Uterus (tissue), 4 donors: ENCODE results near the gene IQSEC1. TPM values are rescaled to one million over a fixed set of nuclear protein-coding genes. Genes with fewer than 3 reads are reported as not detected.

Experiments used
- DNase-seq, 2 donors: peaks; one replicate each; pipeline ENCODE4 v3.0.0-alpha.2; 2019 to 2020
- H3K27ac ChIP-seq, 2 donors: fragments of 200-600 bp; sonication (generic); 1 replicate in 1 of 2; 2 replicates in 1 of 2; pipeline ENCODE4 v1.5.1; 2016 to 2018
- H3K27me3 ChIP-seq, 2 donors: fragments of 200-600 bp; sonication (generic); one replicate each; pipeline ENCODE4 v1.5.1; 2018 to 2019; ENCODE audit warnings: control low read depth in 1 of 2
- H3K36me3 ChIP-seq, 2 donors: fragments of 200-600 bp; sonication (generic); one replicate each; pipeline ENCODE4 v1.5.1; 2019; ENCODE audit warnings: control low read depth in 1 of 2
- H3K4me1 ChIP-seq, 2 donors: fragments of 200-600 bp; sonication (generic); one replicate each; pipeline ENCODE4 v1.5.1; 2018 to 2019; ENCODE audit warnings: control low read depth in 1 of 2
- H3K4me3 ChIP-seq, 2 donors: fragments of 200-600 bp; sonication (generic); 1 replicate in 1 of 2; 2 replicates in 1 of 2; pipeline ENCODE4 v1.5.1; 2018 to 2019; ENCODE audit warnings: mild to moderate bottlenecking in 1 of 2
- H3K9me3 ChIP-seq, 2 donors: fragments of 200-600 bp; sonication (generic); one replicate each; pipeline ENCODE4 v1.5.1; 2019; ENCODE audit warnings: control low read depth in 1 of 2
- POLR2A ChIP-seq, 2 donors: fragments of 450-650 bp; IDR thresholded peaks; one replicate each; pipeline ENCODE4 v1.6.1; 2016; ENCODE audit warnings: antibody characterized with exemption in 2 of 2, mild to moderate bottlenecking in 1 of 2, moderate library complexity in 1 of 2
- intact Hi-C: fragments of 100-400 bp; cut with DNase I; formaldehyde crosslinking; loops from one replicate; pipeline ENCODE4 v1.15.1; 2023; ENCODE audit warnings: low total_unique reads
- total RNA-seq, 4 donors: library from RNA; depleted of rRNA in 3 of 4; stranded (reverse); fragments of >200 nt in 3 of 4; gene quantifications; one replicate each; pipeline versions ENCODE4 v1.1.0 to v1.2.4, GENCODE V29; 2014 to 2023
- TF ChIP-seq, protein P1 (sequence below), 4 experiments: fragments of 200-600 bp in 2 of 4; fragments of 450-650 bp in 2 of 4; sonication (generic) in 2 of 4; IDR thresholded peaks; one replicate each; pipeline ENCODE4 v1.5.1; 2016 to 2019; ENCODE audit warnings: antibody characterized with exemption in 4 of 4, mild to moderate bottlenecking in 2 of 4, moderate library complexity in 1 of 4
- donor health status: DM: yes; HTN: yes; CAD: no.

The IQSEC1 gene
- total RNA-seq, 4 donors from 2014 or later, result 17.9 to 61.4 (median 49.7) TPM

DNA sequence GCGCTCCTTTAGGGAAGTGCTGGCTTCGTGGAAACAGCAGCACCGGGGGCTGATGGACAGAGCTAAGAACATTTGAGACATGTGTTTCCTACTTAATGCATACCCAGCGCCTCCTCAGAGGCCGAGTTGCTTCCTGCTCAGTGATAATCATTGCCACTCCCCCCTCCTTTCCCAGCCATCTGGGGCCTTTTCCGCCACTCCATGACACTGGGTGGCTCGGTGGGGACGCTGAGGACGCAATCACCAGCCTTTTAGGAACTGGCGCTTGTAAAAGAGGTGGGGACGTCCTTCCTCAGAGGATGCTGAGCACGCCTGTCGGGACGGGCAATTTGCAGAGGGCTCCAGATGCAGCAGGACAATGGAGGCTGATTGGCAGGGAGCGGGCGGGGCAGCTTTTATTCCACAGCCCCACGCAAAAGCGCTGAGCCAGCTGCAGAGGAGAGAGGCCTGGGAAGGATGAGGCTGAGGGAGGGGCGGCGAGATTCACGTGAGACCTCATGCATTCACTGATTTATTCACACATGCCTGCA, 22.2 kb upstream of the IQSEC1 start:
- Histone ChIP-seq H3K4me1 (no peaks in the 10 kb centered on the region), H3K27me3 (no peaks in the 10 kb centered on the region), H3K36me3 (no peaks in the 10 kb centered on the region), H3K27ac (no peak overlapping the region), H3K9me3 (no peaks in the 10 kb centered on the region), H3K4me3 (no peak overlapping the region)
- DNase-seq, result no peak
- no peak for TF ChIP-seq POLR2A (IDR thresholded peaks at IDR 0.05)
- intact Hi-C loops, result loop anchor here (10.0 kb wide), 1 partner anchor 359 kb away; no protein-coding TSS in a partner anchor

DNA sequence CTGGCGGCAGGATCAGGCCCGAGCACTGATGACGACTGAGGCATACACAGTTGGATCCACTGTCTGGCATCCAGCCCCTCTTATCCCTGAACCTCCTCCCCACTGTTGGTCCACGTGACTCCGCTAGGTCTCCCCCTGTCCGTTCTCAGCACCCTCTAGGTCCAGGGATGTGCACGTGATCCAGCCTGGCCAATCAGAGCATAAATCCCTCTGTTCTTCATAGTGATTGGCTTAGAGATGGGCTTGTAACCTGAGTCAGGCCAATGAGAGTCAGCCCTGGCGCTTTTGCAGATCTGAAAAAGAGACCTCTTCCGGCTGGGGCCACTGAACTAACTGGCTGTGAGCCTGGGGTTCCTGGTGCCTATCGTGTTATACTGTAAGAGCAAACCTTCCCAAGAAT, 20.5 kb upstream of the IQSEC1 start:
- DNase-seq, result no peak
- Histone ChIP-seq H3K9me3 (no peaks in the 10 kb centered on the region), H3K4me3 (no peak overlapping the region), H3K27me3 (no peaks in the 10 kb centered on the region), H3K4me1 (no peaks in the 10 kb centered on the region), H3K36me3 (no peaks in the 10 kb centered on the region), H3K27ac (no peak overlapping the region)
- TF ChIP-seq, protein P1, sequence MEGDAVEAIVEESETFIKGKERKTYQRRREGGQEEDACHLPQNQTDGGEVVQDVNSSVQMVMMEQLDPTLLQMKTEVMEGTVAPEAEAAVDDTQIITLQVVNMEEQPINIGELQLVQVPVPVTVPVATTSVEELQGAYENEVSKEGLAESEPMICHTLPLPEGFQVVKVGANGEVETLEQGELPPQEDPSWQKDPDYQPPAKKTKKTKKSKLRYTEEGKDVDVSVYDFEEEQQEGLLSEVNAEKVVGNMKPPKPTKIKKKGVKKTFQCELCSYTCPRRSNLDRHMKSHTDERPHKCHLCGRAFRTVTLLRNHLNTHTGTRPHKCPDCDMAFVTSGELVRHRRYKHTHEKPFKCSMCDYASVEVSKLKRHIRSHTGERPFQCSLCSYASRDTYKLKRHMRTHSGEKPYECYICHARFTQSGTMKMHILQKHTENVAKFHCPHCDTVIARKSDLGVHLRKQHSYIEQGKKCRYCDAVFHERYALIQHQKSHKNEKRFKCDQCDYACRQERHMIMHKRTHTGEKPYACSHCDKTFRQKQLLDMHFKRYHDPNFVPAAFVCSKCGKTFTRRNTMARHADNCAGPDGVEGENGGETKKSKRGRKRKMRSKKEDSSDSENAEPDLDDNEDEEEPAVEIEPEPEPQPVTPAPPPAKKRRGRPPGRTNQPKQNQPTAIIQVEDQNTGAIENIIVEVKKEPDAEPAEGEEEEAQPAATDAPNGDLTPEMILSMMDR (IDR thresholded peaks at IDR 0.05), result no peak
- no peak for TF ChIP-seq POLR2A (IDR thresholded peaks at IDR 0.05)
- intact Hi-C loops, result loop anchor here (10.0 kb wide), 1 partner anchor 361 kb away; no protein-coding TSS in a partner anchor

DNA sequence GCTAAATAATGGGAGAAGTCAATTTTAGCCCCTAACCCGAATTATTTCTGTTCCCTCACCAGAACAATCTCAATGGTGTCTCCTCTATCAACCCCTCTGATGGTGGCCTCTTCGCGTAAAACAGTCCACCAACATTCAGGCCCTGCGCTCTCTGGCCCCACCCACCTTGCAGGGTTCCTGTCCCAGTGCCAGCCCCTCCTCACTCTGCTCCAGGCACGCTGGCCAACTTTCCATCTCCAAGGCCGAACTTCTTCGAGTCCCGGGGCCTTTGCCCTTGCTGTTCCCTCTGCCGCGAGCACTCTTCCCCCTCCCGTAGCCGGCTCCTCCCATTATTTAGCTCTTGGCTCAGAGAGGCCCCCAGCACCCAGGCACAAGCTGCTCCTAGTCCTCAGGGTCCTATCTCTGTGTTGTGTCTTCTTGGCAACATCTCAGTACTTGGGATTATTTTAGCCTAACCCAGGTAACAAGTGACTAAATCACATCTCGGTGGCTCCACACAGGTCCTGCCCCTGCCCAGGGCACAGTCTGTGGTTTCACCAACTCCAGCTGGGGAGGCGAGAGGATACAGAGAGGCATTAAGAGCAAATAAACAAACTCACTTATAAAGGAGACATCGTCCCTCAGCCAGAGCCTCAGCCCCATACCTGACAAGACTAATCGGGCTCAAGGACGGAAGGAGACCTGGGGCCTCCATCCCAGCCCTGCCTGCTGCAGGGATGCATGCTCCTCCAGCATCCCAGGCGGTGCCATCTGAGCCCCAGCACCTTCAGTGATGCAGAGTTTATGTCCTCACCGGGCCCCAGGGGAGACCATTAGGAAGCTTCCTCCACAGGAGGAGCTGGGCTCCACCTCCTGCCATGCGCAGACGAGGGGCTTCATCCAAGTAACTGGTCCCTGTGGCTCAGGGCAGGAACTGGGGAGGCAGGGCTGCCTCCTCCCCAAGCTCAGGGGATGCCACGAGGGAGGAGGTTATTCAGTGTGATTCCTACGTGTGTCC, 19.7 kb upstream of the IQSEC1 start:
- intact Hi-C loops, result loop anchor here (10.0 kb wide), 1 partner anchor 362 kb away; no protein-coding TSS in a partner anchor
- TF ChIP-seq, protein P1 (IDR thresholded peaks at IDR 0.05), result no peak
- Histone ChIP-seq H3K27me3 (no peaks in the 10 kb centered on the region), H3K9me3 (no peaks in the 10 kb centered on the region), H3K4me1 (no peaks in the 10 kb centered on the region), H3K27ac (no peak overlapping the region), H3K36me3 (no peaks in the 10 kb centered on the region), H3K4me3 (no peak overlapping the region)
- peak; percentile 39 to 50 for DNase-seq

DNA sequence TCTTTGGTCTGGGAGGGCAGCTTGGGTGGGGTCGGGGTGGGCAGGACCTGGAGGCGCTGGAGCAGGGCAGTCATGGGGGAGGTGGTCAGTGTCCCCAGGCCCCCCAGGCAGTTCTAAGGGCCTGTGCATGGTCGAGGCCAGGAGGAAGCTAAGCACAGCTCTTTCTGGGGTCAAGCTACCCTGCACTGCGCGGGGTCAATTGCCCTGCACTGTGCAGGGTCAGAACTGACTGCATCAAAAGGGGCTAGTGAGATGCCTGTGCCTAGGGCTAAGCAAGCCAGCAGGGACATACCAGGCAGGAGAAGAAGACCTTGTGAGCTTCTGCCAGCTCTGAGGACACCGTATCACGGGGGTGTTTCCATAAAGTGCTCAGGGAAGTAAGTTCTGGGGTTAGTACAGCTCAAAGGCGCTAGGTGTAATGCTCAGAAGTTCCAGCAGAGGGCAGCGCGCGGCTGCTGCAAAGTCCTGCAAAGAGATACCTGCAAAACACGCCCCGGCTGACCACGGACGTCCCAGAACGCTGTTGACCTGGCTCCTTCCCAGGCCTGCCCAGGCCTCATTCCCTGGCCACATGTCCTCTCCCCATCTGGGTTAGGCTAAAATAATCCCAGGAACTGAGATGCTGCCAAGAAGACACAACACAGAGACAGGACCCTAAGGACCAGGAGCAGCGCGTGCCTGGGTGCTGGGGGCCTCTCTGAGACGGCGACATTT, 18.8 kb upstream of the IQSEC1 start:
- intact Hi-C loops, result loop anchor here (10.0 kb wide), 1 partner anchor 363 kb away; no protein-coding TSS in a partner anchor
- peak; percentile 75 to 79 for DNase-seq
- Histone ChIP-seq H3K4me3 (no peak overlapping the region), H3K27ac (no peak overlapping the region), H3K36me3 (no peaks in the 10 kb centered on the region), H3K27me3 (no peaks in the 10 kb centered on the region), H3K4me1 (no peaks in the 10 kb centered on the region), H3K9me3 (no peaks in the 10 kb centered on the region)
- no peak for TF ChIP-seq POLR2A (IDR thresholded peaks at IDR 0.05)
- TF ChIP-seq, protein P1 (IDR thresholded peaks at IDR 0.05), result peak; percentile 82 to 90 (median 86)
